Stimulated activated CD8-positive, alpha-beta memory T cell treated with anti-CD3 and anti-CD28 coated beads, Interleukin-15, amount 100 ng/mL, for 24 hours (primary cell): ENCODE results near the gene JAK3.
"Not testable (repeated sequence)": the region's sequence is repeated elsewhere in the genome, so short reads cannot be mapped to it uniquely, and the experiment has no call there.

Experiments
- DNase-seq: peaks from one replicate; pipeline ENCODE4 v3.0.0-alpha.2; 2020; ENCODE audit warnings: low read depth

JAK3 gene

GRCh38 chr19:17777840-17778239 lies 69.9 kb downstream of the JAK3 start:
- not testable (repeated sequence) for DNase-seq

GRCh38 chr19:17775991-17776803 lies 71.6 kb downstream of the JAK3 start:
- no peak for DNase-seq

GRCh38 chr19:17775245-17775927 lies 72.4 kb downstream of the JAK3 start:
- DNase-seq, result no peak
